ENCODE results near the gene TBC1D7.

The TBC1D7 gene

GRCh38 chr6:13369591-13369990 is 41.3 kb upstream of the TBC1D7 start:
- Histone ChIP-seq H3K27ac (ENCODE audit: extremely low read depth, low read depth, low read length) (no peak overlapping the region), H3K36me3 (ENCODE audit: control insufficient read depth in 2 of 2, insufficient read depth in 1 of 2, low read length in 2 of 2) (peaks cover 0 to 7% of the 10 kb centered on the region in 2 experiments; a peak in 2 of 3 replicates), H3K4me1 (ENCODE audit: control insufficient read depth, insufficient read depth, low read length) (peaks cover 10% of the 10 kb centered on the region), H3K9me3 (ENCODE audit: control insufficient read depth, insufficient read depth, low read depth, low read length) (no peaks in the 10 kb centered on the region), H3K4me3 (ENCODE audit: low read depth, low read length) (no peak overlapping the region)
- TF ChIP-seq ATF2 (tag by site-specific recombination; IDR thresholded peaks at IDR 0.05; ENCODE audit: low read depth): peak; percentile 74; the same call in 1 of the 2 replicates
- no peak for TF ChIP-seq SP3 (tag by site-specific recombination; IDR thresholded peaks at IDR 0.05)
- ChIA-PET CTCF (interaction anchor here (0.6 kb wide), 1 partner anchor 473 kb away, joined by 4 read pairs; no protein-coding TSS in a partner anchor), POLR2A (no interaction called here)

DNA sequence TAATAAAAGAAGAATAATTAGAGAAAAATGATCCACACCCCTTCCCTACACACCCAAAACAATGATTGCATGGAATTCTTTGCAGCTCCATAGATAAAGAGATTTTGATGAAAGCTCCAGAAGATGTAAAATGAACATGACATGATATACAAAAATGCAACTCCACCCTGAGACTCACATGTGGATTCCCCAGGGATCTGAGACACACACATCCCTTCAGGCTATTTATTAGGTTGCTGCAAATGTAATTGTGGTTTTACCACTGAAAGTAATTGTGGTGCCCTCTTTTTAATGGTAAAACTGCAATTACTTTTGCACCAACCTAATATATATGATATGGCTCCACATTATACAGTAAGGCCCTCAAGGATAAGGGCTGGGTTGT is 40.4 kb upstream of the TBC1D7 start:
- Histone ChIP-seq H3K4me3 (ENCODE audit: low read depth, low read length) (no peak overlapping the region), H3K9me3 (ENCODE audit: control insufficient read depth, insufficient read depth, low read depth, low read length) (no peaks in the 10 kb centered on the region), H3K4me1 (ENCODE audit: control insufficient read depth, insufficient read depth, low read length) (peaks cover 10% of the 10 kb centered on the region), H3K36me3 (ENCODE audit: control insufficient read depth in 2 of 2, insufficient read depth in 1 of 2, low read length in 2 of 2) (peaks cover 0 to 8% of the 10 kb centered on the region in 2 experiments; a peak in 2 of 3 replicates), H3K27ac (ENCODE audit: extremely low read depth, low read depth, low read length) (no peak overlapping the region)
- TF ChIP-seq ZSCAN30 (tag by site-specific recombination; IDR thresholded peaks at IDR 0.05): no peak
- TF ChIP-seq KLF17 (tag by site-specific recombination; IDR thresholded peaks at IDR 0.05): no peak
- TF ChIP-seq ZNF510 (tag by site-specific recombination; IDR thresholded peaks at IDR 0.05; ENCODE audit: insufficient replicate concordance): no peak
- no peak for TF ChIP-seq ZNF292 (tag by site-specific recombination; IDR thresholded peaks at IDR 0.05; ENCODE audit: borderline replicate concordance, low read depth)
- no peak for TF ChIP-seq KLF8 (tag by site-specific recombination; IDR thresholded peaks at IDR 0.05)
- no peak for TF ChIP-seq ZNF654 (tag by site-specific recombination; IDR thresholded peaks at IDR 0.05; ENCODE audit: low read depth)
- TF ChIP-seq HOXD13 (CRISPR knock-in tag; IDR thresholded peaks at IDR 0.05; ENCODE audit: borderline replicate concordance): no peak
- TF ChIP-seq GLI2 (tag by site-specific recombination; IDR thresholded peaks at IDR 0.05; ENCODE audit: borderline replicate concordance, low read depth): no peak
- TF ChIP-seq, protein P1, sequence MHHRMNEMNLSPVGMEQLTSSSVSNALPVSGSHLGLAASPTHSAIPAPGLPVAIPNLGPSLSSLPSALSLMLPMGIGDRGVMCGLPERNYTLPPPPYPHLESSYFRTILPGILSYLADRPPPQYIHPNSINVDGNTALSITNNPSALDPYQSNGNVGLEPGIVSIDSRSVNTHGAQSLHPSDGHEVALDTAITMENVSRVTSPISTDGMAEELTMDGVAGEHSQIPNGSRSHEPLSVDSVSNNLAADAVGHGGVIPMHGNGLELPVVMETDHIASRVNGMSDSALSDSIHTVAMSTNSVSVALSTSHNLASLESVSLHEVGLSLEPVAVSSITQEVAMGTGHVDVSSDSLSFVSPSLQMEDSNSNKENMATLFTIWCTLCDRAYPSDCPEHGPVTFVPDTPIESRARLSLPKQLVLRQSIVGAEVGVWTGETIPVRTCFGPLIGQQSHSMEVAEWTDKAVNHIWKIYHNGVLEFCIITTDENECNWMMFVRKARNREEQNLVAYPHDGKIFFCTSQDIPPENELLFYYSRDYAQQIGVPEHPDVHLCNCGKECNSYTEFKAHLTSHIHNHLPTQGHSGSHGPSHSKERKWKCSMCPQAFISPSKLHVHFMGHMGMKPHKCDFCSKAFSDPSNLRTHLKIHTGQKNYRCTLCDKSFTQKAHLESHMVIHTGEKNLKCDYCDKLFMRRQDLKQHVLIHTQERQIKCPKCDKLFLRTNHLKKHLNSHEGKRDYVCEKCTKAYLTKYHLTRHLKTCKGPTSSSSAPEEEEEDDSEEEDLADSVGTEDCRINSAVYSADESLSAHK (tag by site-specific recombination; IDR thresholded peaks at IDR 0.05): no peak
- TF ChIP-seq, protein P2, sequence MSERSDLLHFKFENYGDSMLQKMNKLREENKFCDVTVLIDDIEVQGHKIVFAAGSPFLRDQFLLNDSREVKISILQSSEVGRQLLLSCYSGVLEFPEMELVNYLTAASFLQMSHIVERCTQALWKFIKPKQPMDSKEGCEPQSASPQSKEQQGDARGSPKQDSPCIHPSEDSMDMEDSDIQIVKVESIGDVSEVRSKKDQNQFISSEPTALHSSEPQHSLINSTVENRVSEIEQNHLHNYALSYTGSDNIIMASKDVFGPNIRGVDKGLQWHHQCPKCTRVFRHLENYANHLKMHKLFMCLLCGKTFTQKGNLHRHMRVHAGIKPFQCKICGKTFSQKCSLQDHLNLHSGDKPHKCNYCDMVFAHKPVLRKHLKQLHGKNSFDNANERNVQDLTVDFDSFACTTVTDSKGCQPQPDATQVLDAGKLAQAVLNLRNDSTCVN (tag by site-specific recombination; optimal IDR thresholded peaks at IDR 0.05): no peak
- TF ChIP-seq ZNF211 (tag by site-specific recombination; IDR thresholded peaks at IDR 0.05; ENCODE audit: low read depth): no peak
- no peak for TF ChIP-seq MYNN (tag by site-specific recombination; IDR thresholded peaks at IDR 0.05; ENCODE audit: borderline replicate concordance)
- CTCF ChIA-PET: interaction anchor here (0.6 to 1.0 kb wide), 2 partner anchors 11 to 25 kb away, joined by 3 to 4 read pairs; no protein-coding TSS in a partner anchor
- POLR2A ChIA-PET: no interaction called here

All from HEK293 (cell line).